Body of pancreas (tissue), 4 donors: Measurements from ENCODE around the gene TNFRSF25.

Source experiments
- POLR2A ChIP-seq, 3 donors: fragments of 450-650 bp; IDR thresholded peaks; one replicate each; pipeline ENCODE4 v1.6.1; 2016; ENCODE audit warnings: antibody characterized with exemption in 3 of 3, mild to moderate bottlenecking in 2 of 3
- TF ChIP-seq, protein P1 (sequence below), 7 experiments: fragments of 450-650 bp in 4 of 7; fragments of 200-600 bp in 3 of 7; sonication (generic) in 3 of 7; IDR thresholded peaks; one replicate each; pipeline ENCODE4 v1.5.1; 2016 to 2019; ENCODE audit warnings: antibody characterized with exemption in 7 of 7

DNA sequence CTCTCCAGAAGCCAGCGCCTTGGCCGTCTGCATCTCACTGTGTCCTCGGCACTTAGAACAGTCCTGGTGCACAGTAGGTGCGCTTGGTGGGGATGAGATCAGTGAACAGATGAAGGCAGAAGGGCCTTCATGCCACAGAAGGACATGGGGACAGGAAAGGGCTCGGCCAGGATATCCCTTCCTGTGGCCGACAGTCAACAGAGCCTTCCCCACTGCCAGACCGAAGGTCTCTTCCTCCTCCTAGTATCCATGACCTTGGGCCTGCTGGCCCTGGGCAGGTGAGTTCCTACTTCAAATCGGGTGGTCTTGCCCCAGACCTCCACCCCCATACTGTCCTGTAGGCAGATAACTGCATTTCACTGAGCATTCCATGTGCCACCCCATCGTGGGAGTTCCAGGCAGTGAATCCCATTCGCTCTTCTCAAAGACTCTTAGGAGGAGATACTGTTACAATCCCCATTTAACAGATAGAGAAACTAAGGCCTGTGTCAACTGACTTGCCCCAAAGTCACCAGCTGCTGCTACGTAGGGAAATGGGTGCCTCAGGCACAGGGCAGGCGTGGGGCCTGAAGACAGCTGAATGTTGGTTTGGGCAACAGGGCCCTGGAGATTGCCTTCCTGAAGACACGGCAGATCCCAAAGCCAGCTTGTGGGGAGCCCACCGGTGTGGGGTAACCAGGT lies 22.0 kb upstream of the TNFRSF25 start:
- TF ChIP-seq, protein P1, sequence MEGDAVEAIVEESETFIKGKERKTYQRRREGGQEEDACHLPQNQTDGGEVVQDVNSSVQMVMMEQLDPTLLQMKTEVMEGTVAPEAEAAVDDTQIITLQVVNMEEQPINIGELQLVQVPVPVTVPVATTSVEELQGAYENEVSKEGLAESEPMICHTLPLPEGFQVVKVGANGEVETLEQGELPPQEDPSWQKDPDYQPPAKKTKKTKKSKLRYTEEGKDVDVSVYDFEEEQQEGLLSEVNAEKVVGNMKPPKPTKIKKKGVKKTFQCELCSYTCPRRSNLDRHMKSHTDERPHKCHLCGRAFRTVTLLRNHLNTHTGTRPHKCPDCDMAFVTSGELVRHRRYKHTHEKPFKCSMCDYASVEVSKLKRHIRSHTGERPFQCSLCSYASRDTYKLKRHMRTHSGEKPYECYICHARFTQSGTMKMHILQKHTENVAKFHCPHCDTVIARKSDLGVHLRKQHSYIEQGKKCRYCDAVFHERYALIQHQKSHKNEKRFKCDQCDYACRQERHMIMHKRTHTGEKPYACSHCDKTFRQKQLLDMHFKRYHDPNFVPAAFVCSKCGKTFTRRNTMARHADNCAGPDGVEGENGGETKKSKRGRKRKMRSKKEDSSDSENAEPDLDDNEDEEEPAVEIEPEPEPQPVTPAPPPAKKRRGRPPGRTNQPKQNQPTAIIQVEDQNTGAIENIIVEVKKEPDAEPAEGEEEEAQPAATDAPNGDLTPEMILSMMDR (IDR thresholded peaks at IDR 0.05), result no peak
- no peak for TF ChIP-seq POLR2A (IDR thresholded peaks at IDR 0.05)
